Stimulated activated CD8-positive, alpha-beta memory T cell treated with anti-CD3 and anti-CD28 coated beads, Interleukin-7, amount 100 ng/mL, for 4 hours (primary cell): ENCODE results near the gene ATP7B.

Experiments
- DNase-seq, 2 donors: peaks; one replicate each; pipeline ENCODE4 v3.0.0-alpha.2; 2020; ENCODE audit warnings: low read depth in 2 of 2

Gene ATP7B

GRCh38 chr13:51950722-51951121, 60.5 kb downstream of the ATP7B start:
- no peak for DNase-seq

GRCh38 chr13:51946163-51946669, 65.0 kb downstream of the ATP7B start:
- no peak for DNase-seq

GRCh38 chr13:51945149-51945548, 66.1 kb downstream of the ATP7B start:
- DNase-seq, result no peak

- no peak for DNase-seq
These were observed 66.8 kb downstream of the ATP7B start for GRCh38 chr13:51944428-51944827.

- no peak for DNase-seq
These were observed 67.5 kb downstream of the ATP7B start for GRCh38 chr13:51943721-51944120.

- DNase-seq, result no peak
These were observed 69.1 kb downstream of the ATP7B start for GRCh38 chr13:51942189-51942588.

GRCh38 chr13:51938454-51938853, 72.8 kb downstream of the ATP7B start:
- DNase-seq, result no peak

GRCh38 chr13:51937320-51938290, 73.6 kb downstream of the ATP7B start:
- DNase-seq, result no peak

GRCh38 chr13:51935326-51936171, 75.7 kb downstream of the ATP7B start:
- DNase-seq, result no peak

GRCh38 chr13:51934461-51935087, 76.7 kb downstream of the ATP7B start:
- DNase-seq, result no peak

GRCh38 chr13:51933466-51934058, 77.7 kb downstream of the ATP7B start:
- DNase-seq, result no peak

- no peak for DNase-seq
These were observed 79.0 kb downstream of the ATP7B start for GRCh38 chr13:51932231-51932630.

- no peak for DNase-seq
These were observed 79.6 kb downstream of the ATP7B start for GRCh38 chr13:51931606-51932005.

- no peak for DNase-seq
These were observed 81.6 kb downstream of the ATP7B start for GRCh38 chr13:51929699-51930098.

GRCh38 chr13:51928231-51928630, 83.0 kb downstream of the ATP7B start:
- no peak for DNase-seq

GRCh38 chr13:51927129-51927528, 84.1 kb downstream of the ATP7B start:
- no peak for DNase-seq

- DNase-seq, result no peak
These were observed 84.7 kb downstream of the ATP7B start for GRCh38 chr13:51926528-51926885.

- no peak for DNase-seq
These were observed 85.3 kb downstream of the ATP7B start for GRCh38 chr13:51925865-51926527.

- DNase-seq, result no peak
These were observed 86.3 kb downstream of the ATP7B start for GRCh38 chr13:51924756-51925544.

GRCh38 chr13:51923983-51924539, 87.2 kb downstream of the ATP7B start:
- no peak for DNase-seq
